GM18499 (cell line): ENCODE measurements around the gene BRD9.
"Not testable (repeated sequence)": the region's sequence is repeated elsewhere in the genome, so short reads cannot be mapped to it uniquely, and the experiment has no call there.

ENCODE experiments used
- ATAC-seq: cut with Tn5 transposase; IDR thresholded peaks from one replicate; pipeline ENCODE4 v1.9.1; 2021; ENCODE audit warnings: moderate number of reproducible peaks; ENCODE audit not compliant: insufficient read depth, unreplicated experiment

BRD9 gene

GRCh38 chr5:825544-825943 lies 67.1 kb downstream of the BRD9 start:
- not testable (repeated sequence) for ATAC-seq

DNA sequence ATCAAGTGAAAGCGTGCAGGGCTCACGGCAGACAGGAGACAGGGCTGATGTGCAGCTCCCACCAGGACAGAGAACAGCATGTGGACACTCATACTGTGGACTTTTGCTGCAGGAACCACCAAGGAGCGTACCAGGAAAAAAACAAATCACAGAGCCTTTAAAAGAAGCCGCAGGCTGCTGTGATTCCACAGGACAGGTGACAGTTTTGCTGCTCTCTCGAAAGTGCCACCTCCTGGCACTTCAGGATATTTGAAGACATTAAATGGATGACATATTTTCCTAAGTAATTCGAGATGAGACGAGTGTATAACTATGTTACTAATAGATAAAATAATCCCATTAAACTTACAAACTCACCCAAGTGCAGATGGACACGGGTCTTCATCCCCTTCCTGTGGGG lies 71.1 kb downstream of the BRD9 start:
- no peak for ATAC-seq

DNA sequence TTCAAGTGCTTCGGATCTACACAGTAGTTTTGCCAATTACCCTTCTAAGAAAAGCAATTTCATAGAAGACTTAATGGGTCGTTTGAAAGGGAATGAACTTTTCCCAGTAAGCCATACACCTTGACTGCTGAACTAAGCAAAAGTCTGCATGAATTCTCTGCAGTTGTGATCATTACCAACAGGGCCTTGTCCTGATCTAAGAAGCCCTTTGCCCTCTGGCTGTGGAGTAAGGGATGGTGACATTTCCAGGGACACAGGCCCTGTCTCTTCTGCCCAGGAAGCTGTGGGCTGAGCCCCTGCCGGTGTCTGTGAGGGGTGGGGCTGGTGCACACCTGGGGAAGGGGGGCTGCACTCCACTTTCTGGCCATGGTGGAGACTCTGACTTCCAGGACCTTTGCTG lies 72.4 kb downstream of the BRD9 start:
- no peak for ATAC-seq

GRCh38 chr5:819078-819477 lies 73.5 kb downstream of the BRD9 start:
- ATAC-seq = no peak

GRCh38 chr5:816176-816575 lies 76.4 kb downstream of the BRD9 start:
- ATAC-seq = no peak

DNA sequence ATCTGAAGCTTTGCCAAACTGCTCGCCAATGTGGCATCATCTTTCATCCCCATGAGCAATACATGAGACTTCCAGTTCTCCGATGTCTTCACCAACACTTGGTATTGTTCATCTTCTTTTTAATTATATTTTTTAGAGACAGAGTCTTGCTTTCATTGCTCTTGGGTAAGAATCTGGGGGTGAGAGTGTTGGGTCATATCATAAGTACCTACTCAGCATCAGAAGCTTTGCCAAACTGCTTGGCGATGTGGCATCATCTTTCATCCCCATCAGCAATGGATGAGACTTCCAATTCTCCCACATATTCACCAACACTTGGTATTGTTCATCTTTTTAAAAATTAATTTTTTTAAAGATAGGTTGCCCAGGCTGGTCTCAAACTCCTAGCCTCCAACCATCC lies 77.2 kb downstream of the BRD9 start:
- ATAC-seq = no peak
